ENCODE measurements around the gene SERPINA5. TPM values are rescaled to one million over a fixed set of nuclear protein-coding genes. Genes with fewer than 3 reads are reported as not detected.

Gene SERPINA5
- total RNA-seq, 3 donors from 2014 or later (not counting 1 experiment from before 2014, with no cell fraction given), result not detected

DNA sequence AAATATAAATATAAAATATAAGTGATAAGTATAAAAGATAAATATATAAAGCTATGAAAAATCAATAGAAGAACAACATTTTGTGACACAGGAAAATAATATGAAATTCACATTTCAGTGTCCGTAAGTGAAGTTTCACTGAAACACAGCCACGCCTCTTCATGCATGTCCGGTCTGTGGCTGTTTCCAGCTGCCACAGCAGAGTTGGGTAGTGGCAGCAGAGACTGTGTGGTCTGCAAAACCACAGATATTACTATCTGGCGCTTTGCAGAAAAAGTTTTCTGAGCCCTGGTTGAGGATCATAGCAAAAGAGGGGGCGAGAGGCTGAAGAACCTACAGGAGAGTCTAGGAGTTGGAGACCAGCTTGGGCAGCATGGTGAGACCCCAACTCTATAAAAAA, 19.2 kb upstream of the SERPINA5 start:
- Histone ChIP-seq H3K27ac (ENCODE audit: low read length) (no peak overlapping the region), H3K4me3 (ENCODE audit: low read length) (no peak overlapping the region), H3K36me3 (ENCODE audit: control insufficient read depth, insufficient read depth, low read length) (no peaks in the 10 kb centered on the region), H3K4me1 (ENCODE audit: control insufficient read depth, insufficient read depth, low read length) (no peaks in the 10 kb centered on the region), H3K27me3 (ENCODE audit: control insufficient read depth, insufficient read depth, low read length) (no peaks in the 10 kb centered on the region), H3K9me3 (ENCODE audit: control insufficient read depth, insufficient read depth, low read length) (no peaks in the 10 kb centered on the region)
- no peaks in the 10 kb centered on the region for H3K4me1 Mint-ChIP-seq
- no peaks in the 10 kb centered on the region for H3K36me3 Mint-ChIP-seq
- TF ChIP-seq, protein P1, sequence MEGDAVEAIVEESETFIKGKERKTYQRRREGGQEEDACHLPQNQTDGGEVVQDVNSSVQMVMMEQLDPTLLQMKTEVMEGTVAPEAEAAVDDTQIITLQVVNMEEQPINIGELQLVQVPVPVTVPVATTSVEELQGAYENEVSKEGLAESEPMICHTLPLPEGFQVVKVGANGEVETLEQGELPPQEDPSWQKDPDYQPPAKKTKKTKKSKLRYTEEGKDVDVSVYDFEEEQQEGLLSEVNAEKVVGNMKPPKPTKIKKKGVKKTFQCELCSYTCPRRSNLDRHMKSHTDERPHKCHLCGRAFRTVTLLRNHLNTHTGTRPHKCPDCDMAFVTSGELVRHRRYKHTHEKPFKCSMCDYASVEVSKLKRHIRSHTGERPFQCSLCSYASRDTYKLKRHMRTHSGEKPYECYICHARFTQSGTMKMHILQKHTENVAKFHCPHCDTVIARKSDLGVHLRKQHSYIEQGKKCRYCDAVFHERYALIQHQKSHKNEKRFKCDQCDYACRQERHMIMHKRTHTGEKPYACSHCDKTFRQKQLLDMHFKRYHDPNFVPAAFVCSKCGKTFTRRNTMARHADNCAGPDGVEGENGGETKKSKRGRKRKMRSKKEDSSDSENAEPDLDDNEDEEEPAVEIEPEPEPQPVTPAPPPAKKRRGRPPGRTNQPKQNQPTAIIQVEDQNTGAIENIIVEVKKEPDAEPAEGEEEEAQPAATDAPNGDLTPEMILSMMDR (IDR thresholded peaks at IDR 0.05), result no peak
- ATAC-seq (no peak), DNase-seq (no peak)
- intact Hi-C loops (cut with micrococcal nuclease), result no loop called here
- no peak overlapping the region for H3K4me3 Mint-ChIP-seq
- H3K27ac Mint-ChIP-seq, result no peak overlapping the region
- H3K27me3 Mint-ChIP-seq (ENCODE audit: low read depth in 2 of 2), result peaks cover 11 to 14% of the 10 kb centered on the region in 2 donors
- no peaks in the 10 kb centered on the region for H3K9me3 Mint-ChIP-seq
- 68% methylated on average over 5 of the region's 5 CpGs for WGBS (ENCODE audit: insufficient coverage)

GRCh38 chr14:94562941-94563883, 18.0 kb upstream of the SERPINA5 start:
- no peaks in the 10 kb centered on the region for H3K9me3 ChIP-seq (ENCODE audit: control insufficient read depth, insufficient read depth, low read length)

GRCh38 chr14:94564381-94564780, 16.8 kb upstream of the SERPINA5 start:
- Mint-ChIP-seq H3K36me3 (no peaks in the 10 kb centered on the region), H3K4me3 (no peak overlapping the region), H3K4me1 (no peaks in the 10 kb centered on the region), H3K9me3 (no peaks in the 10 kb centered on the region), H3K27ac (no peak overlapping the region), H3K27me3 (ENCODE audit: low read depth in 2 of 2) (peaks cover 6 to 8% of the 10 kb centered on the region in 2 donors)
- DNase-seq (no peak), ATAC-seq (no peak)
- Histone ChIP-seq H3K27me3 (ENCODE audit: control insufficient read depth, insufficient read depth, low read length) (no peaks in the 10 kb centered on the region), H3K9me3 (ENCODE audit: control insufficient read depth, insufficient read depth, low read length) (no peaks in the 10 kb centered on the region), H3K36me3 (ENCODE audit: control insufficient read depth, insufficient read depth, low read length) (no peaks in the 10 kb centered on the region), H3K4me3 (ENCODE audit: low read length) (no peak overlapping the region), H3K27ac (ENCODE audit: low read length) (no peak overlapping the region), H3K4me1 (ENCODE audit: control insufficient read depth, insufficient read depth, low read length) (no peaks in the 10 kb centered on the region)
- TF ChIP-seq, protein P1 (IDR thresholded peaks at IDR 0.05), result no peak
- intact Hi-C loops (cut with micrococcal nuclease), result no loop called here

More at GRCh38 chr14:94562941-94563883, 18.0 kb upstream of the SERPINA5 start:
- Histone ChIP-seq H3K27me3 (ENCODE audit: control insufficient read depth, insufficient read depth, low read length) (no peaks in the 10 kb centered on the region), H3K36me3 (ENCODE audit: control insufficient read depth, insufficient read depth, low read length) (no peaks in the 10 kb centered on the region), H3K27ac (ENCODE audit: low read length) (no peak overlapping the region), H3K4me1 (ENCODE audit: control insufficient read depth, insufficient read depth, low read length) (no peaks in the 10 kb centered on the region), H3K4me3 (ENCODE audit: low read length) (no peak overlapping the region)
- Mint-ChIP-seq H3K4me1 (no peaks in the 10 kb centered on the region), H3K36me3 (no peaks in the 10 kb centered on the region), H3K27ac (no peak overlapping the region), H3K4me3 (no peak overlapping the region), H3K27me3 (ENCODE audit: low read depth in 2 of 2) (peaks cover 7 to 9% of the 10 kb centered on the region in 2 donors), H3K9me3 (no peaks in the 10 kb centered on the region)
- ATAC-seq (peak in 1 of 3 donors; percentile 8), DNase-seq (no peak)
- WGBS (ENCODE audit: insufficient coverage), result 91% methylated on average over 16 of the region's 16 CpGs
- TF ChIP-seq, protein P1 (IDR thresholded peaks at IDR 0.05), result no peak
- intact Hi-C loops (cut with micrococcal nuclease), result no loop called here

All from natural killer cell (primary cell).